Stimulated activated CD4-positive, alpha-beta T cell treated with anti-CD3 and anti-CD28 coated beads, Interleukin-2, amount 100 ng/mL, for 24 hours (primary cell): ENCODE results near the gene OR51B5.
"Not testable (repeated sequence)": the region's sequence is repeated elsewhere in the genome, so short reads cannot be mapped to it uniquely, and the experiment has no call there.

Source experiments
- DNase-seq, 2 donors: peaks; one replicate each; pipeline ENCODE4 v3.0.0-alpha.2; 2020

OR51B5 gene, protein sequence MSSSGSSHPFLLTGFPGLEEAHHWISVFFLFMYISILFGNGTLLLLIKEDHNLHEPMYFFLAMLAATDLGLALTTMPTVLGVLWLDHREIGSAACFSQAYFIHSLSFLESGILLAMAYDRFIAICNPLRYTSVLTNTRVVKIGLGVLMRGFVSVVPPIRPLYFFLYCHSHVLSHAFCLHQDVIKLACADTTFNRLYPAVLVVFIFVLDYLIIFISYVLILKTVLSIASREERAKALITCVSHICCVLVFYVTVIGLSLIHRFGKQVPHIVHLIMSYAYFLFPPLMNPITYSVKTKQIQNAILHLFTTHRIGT

DNA sequence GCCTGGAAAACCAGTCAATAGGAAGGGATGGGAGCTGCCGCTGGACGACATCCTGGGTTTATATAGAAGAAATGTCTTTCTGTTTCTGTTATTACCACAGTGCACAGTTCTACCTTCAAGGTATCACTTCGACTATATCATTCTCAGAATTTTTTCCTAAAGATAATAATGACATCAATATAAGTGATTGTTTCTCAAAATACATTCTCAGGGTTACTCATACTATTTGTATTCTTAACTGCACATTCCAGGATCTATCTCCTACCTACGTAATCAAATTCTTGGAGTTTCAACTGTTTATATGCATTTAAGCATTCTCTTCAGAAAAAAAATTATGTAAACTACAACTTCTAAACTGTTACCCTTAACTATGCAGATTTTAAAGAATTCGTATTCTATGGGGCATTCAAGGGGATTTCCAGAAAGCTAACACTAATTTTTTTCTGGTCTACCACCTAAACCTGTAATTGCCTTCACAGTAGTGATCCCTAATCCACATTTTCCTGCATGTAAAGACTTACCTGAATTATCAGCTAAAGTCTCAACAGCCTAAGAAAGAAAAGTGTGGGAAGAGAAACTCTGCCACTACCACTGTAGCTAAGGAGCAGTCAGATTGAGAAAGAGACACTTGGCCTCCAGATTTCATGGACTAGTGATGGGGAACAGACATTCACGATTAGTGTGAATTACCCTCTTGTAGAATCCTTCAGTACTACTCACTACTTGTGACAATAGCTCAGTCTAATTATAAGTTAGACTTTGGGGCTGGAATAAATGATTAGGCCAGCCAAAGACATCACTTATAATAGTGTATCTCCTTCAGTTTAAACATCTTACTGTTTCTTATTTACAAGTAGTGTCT is at the start of gene OR51B5:
OR51B5 (minus strand) TSS at position 51 of the 862 bp plus-strand sequence; CDS start at position 51, 0 bp downstream.
- DNase-seq = no peak

DNA sequence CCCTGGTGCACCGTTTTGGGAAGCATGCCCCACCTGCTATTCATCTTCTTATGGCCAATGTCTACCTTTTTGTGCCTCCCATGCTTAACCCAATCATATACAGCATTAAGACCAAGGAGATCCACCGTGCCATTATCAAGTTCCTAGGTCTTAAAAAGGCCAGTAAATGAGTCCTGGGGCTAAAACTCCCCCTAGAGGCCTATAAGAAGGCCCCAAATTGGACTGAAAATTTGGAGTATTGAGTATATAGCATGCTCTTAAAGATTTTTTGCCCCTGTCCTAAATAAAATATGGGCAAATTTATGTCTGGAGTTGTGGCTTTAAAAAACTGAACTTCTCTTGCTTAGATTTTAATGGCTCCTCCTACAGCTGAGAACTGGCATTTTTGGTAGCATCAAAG is 46.9 kb upstream of the OR51B5 start:
- DNase-seq = no peak

GRCh38 chr11:5384335-5384734 is 41.0 kb upstream of the OR51B5 start:
- DNase-seq = no peak

- DNase-seq = no peak
These were observed 40.3 kb upstream of the OR51B5 start, which contains the start of gene OR51M1 for GRCh38 chr11:5383576-5383975. Gene OR51M1, plus strand, starts transcription at chr11:5383812. Its CDS starts 5,587 bp downstream, at chr11:5389399.

GRCh38 chr11:5380740-5381342 is 37.5 kb upstream of the OR51B5 start:
- DNase-seq = peak; percentile 18 to 21

DNA sequence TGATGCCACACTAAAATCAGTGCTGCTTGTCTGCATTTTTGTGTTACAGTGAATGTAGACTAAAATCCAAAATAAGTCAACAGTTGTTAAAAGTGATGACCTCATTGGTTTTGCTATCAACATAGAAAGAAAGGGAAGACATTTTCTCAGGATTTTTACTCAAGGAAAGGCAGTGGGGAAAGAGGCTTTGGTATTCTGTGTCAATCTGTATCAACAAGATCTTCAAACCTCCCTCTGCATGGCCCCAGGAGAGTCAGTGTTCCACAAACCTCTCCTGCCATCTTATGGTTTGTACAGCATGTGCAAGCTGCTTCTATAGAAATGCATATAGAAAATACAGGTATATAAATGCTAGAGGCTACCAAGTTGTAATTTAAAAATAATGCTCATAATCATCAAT is 26.5 kb upstream of the OR51B5 start:
- no peak for DNase-seq

- DNase-seq = no peak
These were observed 25.2 kb upstream of the OR51B5 start for GRCh38 chr11:5368502-5369043.

GRCh38 chr11:5367448-5368074 is 24.2 kb upstream of the OR51B5 start:
- DNase-seq = no peak

- DNase-seq = no peak
These were observed 23.5 kb upstream of the OR51B5 start for GRCh38 chr11:5366856-5367255.

- not testable (repeated sequence) for DNase-seq
These were observed 23.0 kb upstream of the OR51B5 start for GRCh38 chr11:5366365-5366764.

DNA sequence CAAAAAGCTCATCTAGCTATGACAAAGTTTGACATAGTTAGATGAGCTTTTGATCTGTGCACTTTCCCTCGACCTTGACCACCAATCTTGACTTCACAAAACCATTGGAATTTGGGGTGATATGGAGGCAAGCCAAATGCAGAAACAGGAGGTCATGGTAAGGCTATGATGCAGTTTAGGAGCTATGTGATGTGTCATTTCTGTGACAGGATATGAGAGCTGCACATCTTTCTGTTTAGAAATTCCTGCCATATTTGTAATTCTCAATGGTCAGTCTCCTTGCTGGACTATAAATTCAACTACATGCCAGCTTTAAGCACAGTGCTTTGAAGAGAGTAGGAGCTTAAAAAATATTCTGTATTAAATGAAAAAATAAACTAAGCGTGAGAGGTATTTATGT is 20.9 kb upstream of the OR51B5 start:
- no peak for DNase-seq

GRCh38 chr11:5363679-5364078 is 20.4 kb upstream of the OR51B5 start:
- no peak for DNase-seq

- no peak for DNase-seq
These were observed 18.8 kb upstream of the OR51B5 start for GRCh38 chr11:5362017-5362625.

- not testable (repeated sequence) for DNase-seq
These were observed 12.7 kb upstream of the OR51B5 start for GRCh38 chr11:5356031-5356430.

GRCh38 chr11:5351208-5351607 is 7.9 kb upstream of the OR51B5 start, which contains the start of gene OR51B6:
Gene OR51B6, plus strand, starts transcription at chr11:5351508. Its CDS starts 0 bp downstream, at chr11:5351508.
- no peak for DNase-seq

- DNase-seq = no peak
These were observed 6.2 kb upstream of the OR51B5 start for GRCh38 chr11:5349550-5349949.

DNA sequence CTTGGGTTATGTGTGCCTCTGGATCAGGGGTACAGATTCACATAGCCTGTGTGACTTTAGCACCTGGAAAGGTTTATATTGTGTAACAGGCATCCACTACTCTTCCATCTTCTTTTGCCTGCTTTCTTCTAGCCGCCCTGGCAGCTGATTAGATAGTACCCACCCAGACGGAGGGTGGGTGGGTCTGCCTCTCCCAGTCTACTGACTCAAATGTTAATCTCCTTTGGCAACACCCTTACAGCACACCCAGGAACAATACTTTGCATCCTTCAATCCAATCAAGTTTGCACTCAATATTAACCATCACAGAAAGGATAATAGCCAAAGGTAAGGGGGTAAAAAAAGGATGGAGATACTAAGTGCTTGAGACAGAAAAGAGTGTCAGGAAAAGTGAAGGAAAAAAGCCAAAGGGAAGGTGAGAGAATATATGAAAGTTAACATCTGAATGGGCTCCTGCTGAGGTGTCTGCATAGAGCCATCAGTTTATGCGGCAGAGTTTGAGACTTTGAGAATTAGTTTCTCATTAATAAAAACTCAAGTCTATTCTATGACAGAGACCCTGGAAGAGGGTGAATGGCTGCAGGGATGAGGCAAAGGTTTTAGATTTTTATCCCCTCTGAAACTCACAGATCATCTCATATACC is 5.3 kb upstream of the OR51B5 start:
- DNase-seq = no peak

DNA sequence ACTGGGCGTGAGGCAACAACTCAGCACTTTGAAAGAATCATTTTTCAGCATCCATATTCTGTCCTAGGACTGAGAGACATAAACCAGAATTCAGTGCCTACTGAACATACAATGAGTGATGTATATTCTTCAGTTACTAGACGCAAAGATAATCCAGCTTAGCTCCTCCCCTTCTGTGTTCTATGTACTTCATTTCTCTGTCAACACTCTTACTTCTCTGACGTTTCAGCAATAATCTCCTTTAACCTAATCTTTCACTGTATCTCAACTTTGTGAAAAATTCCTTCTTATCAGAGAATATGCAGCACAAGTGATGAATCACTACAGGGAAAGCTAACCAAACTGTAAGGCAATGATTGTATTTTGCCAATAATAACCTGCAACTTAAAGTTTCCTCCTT is 2.5 kb upstream of the OR51B5 start:
- no peak for DNase-seq

GRCh38 chr11:5339771-5340322 is 3.5 kb downstream of the OR51B5 start:
- no peak for DNase-seq

- DNase-seq = not testable (repeated sequence)
These were observed 6.1 kb downstream of the OR51B5 start for GRCh38 chr11:5337253-5337652.

GRCh38 chr11:5336331-5336730 is 7.0 kb downstream of the OR51B5 start:
- DNase-seq = no peak
